ENCODE measurements around the gene TTLL6. TPM values are rescaled to one million over a fixed set of nuclear protein-coding genes. Genes with fewer than 3 reads are reported as not detected.

Gene TTLL6
- total RNA-seq, 1 experiment from 2014 or later, result 2.4 TPM

- no peak overlapping the region for H3K18ac ChIP-seq (ENCODE audit: insufficient read length, low read depth, low read length)
- no peaks in the 10 kb centered on the region for H3K9me3 ChIP-seq (ENCODE audit: control insufficient read depth, low read depth, low read length)
- no peak overlapping the region for H3T11ph ChIP-seq (ENCODE audit: low read length)
- no peak overlapping the region for H2BK20ac ChIP-seq (ENCODE audit: low read depth, low read length, poor library complexity, severe bottlenecking)
- H3K79me2 ChIP-seq (ENCODE audit: insufficient read depth, low read length), result no peaks in the 10 kb centered on the region
- H3K23ac ChIP-seq (ENCODE audit: insufficient read length, low read depth, low read length), result no peak overlapping the region
- no peak overlapping the region for H3K4ac ChIP-seq (ENCODE audit: low read depth, low read length)
- no peaks in the 10 kb centered on the region for H3K23me2 ChIP-seq (ENCODE audit: insufficient read length, low read depth, low read length, poor library complexity, severe bottlenecking)
- H3K9me3 Mint-ChIP-seq, result no peaks in the 10 kb centered on the region
- H2AK5ac ChIP-seq (ENCODE audit: insufficient read length, low read length), result no peak overlapping the region
- no peaks in the 10 kb centered on the region for H3K79me1 ChIP-seq (ENCODE audit: insufficient read depth, low read depth, low read length, poor library complexity, severe bottlenecking)
- H3K27me3 Mint-ChIP-seq (ENCODE audit: low read depth), result peaks cover 88% of the 10 kb centered on the region
- no peaks in the 10 kb centered on the region; the same call in 1 of the 2 replicates for H3K27me3 ChIP-seq (ENCODE audit: insufficient read depth, low read length)
- H3K4me2 ChIP-seq (ENCODE audit: insufficient read depth, insufficient read length, low read length), result no peak overlapping the region
- no peak overlapping the region; a peak in 1 of 7 replicates for H3K27ac Mint-ChIP-seq
- H3K4me1 ChIP-seq (ENCODE audit: insufficient read depth, low read length), result no peaks in the 10 kb centered on the region
- DNase-seq, result no peak
- no peak overlapping the region for H3K27ac ChIP-seq (ENCODE audit: insufficient read length, low read depth, low read length)
- H4K5ac ChIP-seq (ENCODE audit: insufficient read length, low read depth, low read length), result no peak overlapping the region
- H4K91ac ChIP-seq (ENCODE audit: insufficient read length, low read depth, low read length), result no peak overlapping the region
- no peak for TF ChIP-seq CTCF (conservative IDR thresholded peaks at IDR 0.05)
- H3K4me3 Mint-ChIP-seq, result no peak overlapping the region
- H2AFZ ChIP-seq (ENCODE audit: low read length), result no peak overlapping the region
- no peak overlapping the region for H2BK15ac ChIP-seq (ENCODE audit: low read depth, low read length)
- H2BK120ac ChIP-seq (ENCODE audit: low read depth, low read length, poor library complexity, severe bottlenecking), result no peak overlapping the region
- H3K56ac ChIP-seq (ENCODE audit: insufficient read length, low read depth, low read length), result no peak overlapping the region
- H4K20me1 ChIP-seq (ENCODE audit: control insufficient read depth, insufficient read depth, insufficient read length), result peaks cover 2% of the 10 kb centered on the region
- peaks cover 0 to 9% (median 0%) of the 10 kb centered on the region in 3 experiments; a peak in 1 of 7 replicates for H3K36me3 Mint-ChIP-seq (ENCODE audit: insufficient read depth in 1 of 3, low read depth in 3 of 3)
- H2BK5ac ChIP-seq (ENCODE audit: insufficient read length, low read length), result no peak overlapping the region
- no CpG with 5 or more reads among the region's 3 CpGs for WGBS (ENCODE audit: extremely low coverage, insufficient read length, low lambda C conversion rate)
- no peak overlapping the region for H2BK12ac ChIP-seq (ENCODE audit: insufficient read length, low read depth, low read length)
- H3K4me1 Mint-ChIP-seq, result peaks cover 3 to 7% of the 10 kb centered on the region in 2 experiments
- no peak overlapping the region for H4K8ac ChIP-seq (replicated peaks; ENCODE audit: insufficient read length, low read depth, low read length)
- H3K9ac ChIP-seq (ENCODE audit: extremely low read depth, insufficient read length, low read length), result no peak overlapping the region
- no peak overlapping the region for H3K14ac ChIP-seq (ENCODE audit: insufficient read depth, low read length)
Measured at GRCh38 chr17:48792033-48792798, 24.8 kb downstream of the TTLL6 start.

Measured in H9 (cell line).